ENCODE results near the gene VSTM1.
"Not testable (repeated sequence)": the region's sequence is repeated elsewhere in the genome, so short reads cannot be mapped to it uniquely, and the experiment has no call there.

VSTM1 gene

GRCh38 chr19:54102421-54103169 is 38.9 kb upstream of the VSTM1 start, which contains the start of gene NDUFA3:
Gene NDUFA3 (plus strand): TSS chr19:54102855. CDS start chr19:54102879, 24 bp downstream.
- TF ChIP-seq, protein P1, sequence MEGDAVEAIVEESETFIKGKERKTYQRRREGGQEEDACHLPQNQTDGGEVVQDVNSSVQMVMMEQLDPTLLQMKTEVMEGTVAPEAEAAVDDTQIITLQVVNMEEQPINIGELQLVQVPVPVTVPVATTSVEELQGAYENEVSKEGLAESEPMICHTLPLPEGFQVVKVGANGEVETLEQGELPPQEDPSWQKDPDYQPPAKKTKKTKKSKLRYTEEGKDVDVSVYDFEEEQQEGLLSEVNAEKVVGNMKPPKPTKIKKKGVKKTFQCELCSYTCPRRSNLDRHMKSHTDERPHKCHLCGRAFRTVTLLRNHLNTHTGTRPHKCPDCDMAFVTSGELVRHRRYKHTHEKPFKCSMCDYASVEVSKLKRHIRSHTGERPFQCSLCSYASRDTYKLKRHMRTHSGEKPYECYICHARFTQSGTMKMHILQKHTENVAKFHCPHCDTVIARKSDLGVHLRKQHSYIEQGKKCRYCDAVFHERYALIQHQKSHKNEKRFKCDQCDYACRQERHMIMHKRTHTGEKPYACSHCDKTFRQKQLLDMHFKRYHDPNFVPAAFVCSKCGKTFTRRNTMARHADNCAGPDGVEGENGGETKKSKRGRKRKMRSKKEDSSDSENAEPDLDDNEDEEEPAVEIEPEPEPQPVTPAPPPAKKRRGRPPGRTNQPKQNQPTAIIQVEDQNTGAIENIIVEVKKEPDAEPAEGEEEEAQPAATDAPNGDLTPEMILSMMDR (IDR thresholded peaks at IDR 0.05; ENCODE audit: extremely low read depth, missing control alignments) = no peak
- DNase-seq (ENCODE audit: low spot score) = peak; percentile 99

DNA sequence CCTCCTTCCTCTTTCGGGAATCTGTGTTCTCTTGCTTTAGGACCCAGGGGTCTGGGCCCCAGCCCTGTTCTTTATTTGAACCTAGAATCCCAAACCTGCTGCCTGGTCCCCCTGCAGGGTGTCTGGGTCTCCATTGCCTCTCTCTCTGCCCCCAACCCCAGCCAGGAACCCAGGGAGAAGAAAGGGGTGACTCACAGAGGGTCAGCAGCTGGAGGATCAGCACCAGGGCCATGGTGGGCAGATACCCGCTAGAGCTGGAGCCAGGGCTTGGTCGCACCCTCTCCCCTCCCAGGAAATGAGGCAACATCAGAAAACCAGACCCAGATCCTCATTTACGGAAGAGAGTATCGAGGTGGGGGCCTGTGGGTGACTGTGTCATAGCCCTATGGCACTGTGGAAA is 36.9 kb upstream of the VSTM1 start, which contains the start of gene OSCAR:
TSS of gene OSCAR (minus strand) at position 243 of the 400 bp plus-strand sequence. CDS start at position 232, 11 bp downstream.
- TF ChIP-seq, protein P1 (IDR thresholded peaks at IDR 0.05; ENCODE audit: extremely low read depth, missing control alignments) = no peak
- DNase-seq (ENCODE audit: low spot score) = no peak

DNA sequence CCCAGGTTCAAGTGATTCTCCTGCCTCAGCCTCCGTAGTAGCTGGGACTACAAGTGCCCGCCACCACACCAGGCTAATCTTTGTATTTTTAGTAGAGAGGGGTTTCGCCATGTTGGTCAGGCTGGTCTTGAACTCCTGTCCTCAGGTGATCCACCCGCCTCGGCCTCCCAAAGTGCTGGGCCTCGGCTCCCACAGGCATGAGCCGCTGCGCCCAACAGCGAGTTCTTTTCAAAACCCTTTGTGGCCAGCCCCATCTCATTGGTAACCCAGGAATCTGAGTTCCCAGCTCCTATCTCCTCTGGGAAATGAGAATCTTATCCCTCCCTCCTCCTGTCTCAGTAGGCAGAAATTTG is 36.2 kb upstream of the VSTM1 start:
- DNase-seq (ENCODE audit: low spot score) = not testable (repeated sequence)

DNA sequence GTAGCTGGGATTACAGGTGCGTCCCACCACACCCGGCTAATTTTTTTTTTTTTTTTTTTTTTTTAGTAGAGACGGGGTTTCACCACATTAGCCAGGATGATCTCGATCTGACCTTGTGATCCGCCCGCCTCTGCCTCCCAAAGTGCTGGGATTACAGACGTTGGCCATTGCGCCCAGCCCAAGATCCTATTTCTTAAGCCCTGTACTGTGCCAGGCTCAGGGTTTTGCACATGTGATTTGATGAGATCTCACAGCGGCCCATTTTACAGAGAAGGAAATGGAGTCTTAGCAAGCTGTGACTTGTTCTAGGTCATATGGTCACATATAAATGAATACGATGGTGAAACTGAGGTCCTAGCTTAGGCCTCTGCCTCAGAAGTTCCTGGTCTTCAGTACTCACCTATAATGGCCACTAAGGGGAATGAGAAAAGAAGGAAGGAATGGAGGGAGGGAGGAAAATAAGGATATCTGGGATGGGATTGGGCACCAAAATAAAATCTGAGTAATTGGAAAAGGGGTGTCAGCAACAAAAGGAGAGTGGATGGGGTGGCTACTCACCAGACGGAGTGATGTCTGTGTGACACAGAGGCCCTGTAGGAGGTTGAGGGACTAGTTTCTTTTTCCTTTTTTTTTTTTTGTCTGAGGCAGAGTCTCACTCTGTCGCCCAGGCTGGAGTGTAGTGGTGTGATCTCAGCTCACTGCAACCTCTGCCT is 35.6 kb upstream of the VSTM1 start:
- TF ChIP-seq, protein P1 (IDR thresholded peaks at IDR 0.05; ENCODE audit: extremely low read depth, missing control alignments) = no peak
- no peak for DNase-seq (ENCODE audit: low spot score)

- TF ChIP-seq, protein P1 (IDR thresholded peaks at IDR 0.05; ENCODE audit: extremely low read depth, missing control alignments) = peak; percentile 24
- DNase-seq (ENCODE audit: low spot score) = peak; percentile 53
Measured at GRCh38 chr19:54096617-54097106, 33.0 kb upstream of the VSTM1 start.

DNA sequence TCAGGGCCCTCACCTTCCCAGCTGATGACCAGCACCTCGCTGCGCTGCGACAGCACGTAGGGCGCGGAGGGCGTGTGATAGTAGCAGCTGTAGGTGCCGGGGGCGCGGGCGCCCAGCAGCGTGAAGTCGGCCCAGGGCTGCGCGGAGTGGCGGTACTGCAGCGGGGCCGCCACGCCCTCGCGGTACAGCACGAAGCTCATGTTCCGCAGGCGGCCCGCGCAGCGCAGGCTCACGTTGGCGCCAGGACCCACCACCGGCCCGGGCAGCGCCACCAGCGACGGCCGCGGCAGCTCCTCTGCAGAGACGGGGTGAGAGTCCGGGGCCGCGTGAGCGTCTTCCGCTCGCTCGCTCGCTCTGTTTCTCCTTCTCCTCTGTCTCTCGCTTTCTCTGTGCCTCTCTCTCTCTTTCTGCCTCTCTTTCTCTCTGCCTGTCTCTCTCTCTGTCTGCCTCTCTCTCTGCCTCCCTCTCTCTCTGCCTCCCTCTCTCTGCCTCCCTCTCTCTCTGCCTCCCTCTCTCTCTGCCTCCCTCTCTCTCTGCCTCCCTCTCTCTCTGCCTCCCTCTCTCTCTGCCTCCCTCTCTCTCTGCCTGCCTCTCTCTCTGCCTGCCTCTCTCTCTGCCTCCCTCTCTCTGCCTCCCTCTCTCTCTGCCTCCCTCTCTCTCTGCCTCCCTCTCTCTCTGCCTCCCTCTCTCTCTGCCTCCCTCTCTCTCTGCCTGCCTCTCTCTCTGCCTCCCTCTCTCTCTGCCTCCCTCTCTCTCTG is 32.3 kb upstream of the VSTM1 start:
- DNase-seq (ENCODE audit: low spot score) = peak; percentile 76

- TF ChIP-seq, protein P1 (IDR thresholded peaks at IDR 0.05; ENCODE audit: extremely low read depth, missing control alignments) = no peak
Measured at GRCh38 chr19:54095136-54095858, 31.6 kb upstream of the VSTM1 start.

More at GRCh38 chr19:54095136-54095858, 31.6 kb upstream of the VSTM1 start:
- no peak for DNase-seq (ENCODE audit: low spot score)
